GM19193 (cell line): ENCODE data around the gene FAM222B.

Experiments used
- POLR2A ChIP-seq: IDR thresholded peaks from 4 replicates; pipeline ENCODE4 v1.6.1; 2011; ENCODE audit not compliant: insufficient read depth, insufficient read length; ENCODE audit errors: extremely low read depth

FAM222B gene

GRCh38 chr17:28858801-28859355, 16.3 kb upstream of the FAM222B start:
- no peak for TF ChIP-seq POLR2A

GRCh38 chr17:28857905-28858800, 15.6 kb upstream of the FAM222B start:
- no peak for TF ChIP-seq POLR2A

GRCh38 chr17:28856028-28856574, 13.5 kb upstream of the FAM222B start:
- no peak for TF ChIP-seq POLR2A

GRCh38 chr17:28855336-28855679, 12.7 kb upstream of the FAM222B start:
- TF ChIP-seq POLR2A = no peak

GRCh38 chr17:28854457-28855335, 12.1 kb upstream of the FAM222B start, which contains the start of gene ERAL1:
Gene ERAL1, plus strand, starts transcription at chr17:28855016. Its CDS starts 19 bp downstream, at chr17:28855035.
- peak; percentile 89 for TF ChIP-seq POLR2A

- no peak for TF ChIP-seq POLR2A
These were observed 10.7 kb upstream of the FAM222B start for GRCh38 chr17:28853295-28853694.

GRCh38 chr17:28849281-28849680, 6.7 kb upstream of the FAM222B start:
- no peak for TF ChIP-seq POLR2A

GRCh38 chr17:28846231-28846630, 3.6 kb upstream of the FAM222B start:
- TF ChIP-seq POLR2A = no peak

- TF ChIP-seq POLR2A = no peak
These were observed 1.2 kb upstream of the FAM222B start for GRCh38 chr17:28843816-28844148.

- no peak for TF ChIP-seq POLR2A
These were observed 699 bp downstream of the FAM222B start for GRCh38 chr17:28841901-28842281.

- TF ChIP-seq POLR2A = no peak
These were observed 3.4 kb downstream of the FAM222B start for GRCh38 chr17:28839221-28839620.

GRCh38 chr17:28834420-28834819, 8.2 kb downstream of the FAM222B start:
- no peak for TF ChIP-seq POLR2A

GRCh38 chr17:28828294-28829040, 14.1 kb downstream of the FAM222B start:
- no peak for TF ChIP-seq POLR2A

GRCh38 chr17:28827672-28828071, 14.9 kb downstream of the FAM222B start:
- no peak for TF ChIP-seq POLR2A
